Keratinocyte (primary cell): Measurements from ENCODE around the gene TTLL5. TPM values are rescaled to one million over a fixed set of nuclear protein-coding genes. Genes with fewer than 3 reads are reported as not detected.

ENCODE experiments used
- DNase-seq: peaks from one replicate; pipeline ENCODE4 v3.0.0-alpha.2; 2011; ENCODE audit warnings: low read depth, missing footprints, low spot score
- FAIRE-seq: peaks from 2 replicates; lab custom pipeline; 2011; peaks lifted over from hg19 to GRCh38; lab: Jason Lieb, UNC
- H2AFZ ChIP-seq: 2 replicates; pipeline ENCODE4 v1.6.0; 2012; ENCODE audit warnings: low read length, control low read depth, inconsistent platforms; ENCODE audit not compliant: control insufficient read depth
- H3K27ac ChIP-seq: 2 replicates; pipeline ENCODE4 v1.5.1; 2011; ENCODE audit warnings: low read length; ENCODE audit not compliant: control insufficient read depth, insufficient read depth
- H3K27me3 ChIP-seq: 3 replicates; pipeline ENCODE4 v1.6.0; 2011; ENCODE audit warnings: low read length; ENCODE audit not compliant: control insufficient read depth, insufficient read depth; ENCODE audit errors: extremely low read depth
- H3K36me3 ChIP-seq, 2 experiments: 2 replicates in 1 of 2; 3 replicates in 1 of 2; pipeline ENCODE4 v1.5.1; 2011; ENCODE audit warnings: low read length in 2 of 2, mild to moderate bottlenecking in 1 of 2; ENCODE audit not compliant: control insufficient read depth in 2 of 2, insufficient read depth in 2 of 2; ENCODE audit errors: extremely low read depth in 1 of 2
- H3K4me1 ChIP-seq: 3 replicates; pipeline ENCODE4 v1.5.1; 2011; ENCODE audit warnings: low read length; ENCODE audit not compliant: control insufficient read depth, insufficient read depth; ENCODE audit errors: extremely low read depth
- H3K4me2 ChIP-seq: 3 replicates; pipeline ENCODE4 v1.6.0; 2011; ENCODE audit warnings: low read depth, low read length; ENCODE audit not compliant: control insufficient read depth, insufficient read depth; ENCODE audit errors: extremely low read depth
- H3K4me3 ChIP-seq, 3 experiments: fragments of 200-600 bp in 1 of 3; sonication (generic) in 1 of 3; 2 replicates in 2 of 3; 3 replicates in 1 of 3; pipeline ENCODE4 v1.5.1; 2011 to 2016; ENCODE audit warnings: low read length in 3 of 3, mild to moderate bottlenecking in 3 of 3, control low read depth in 2 of 3, inconsistent platforms in 1 of 3, low read depth in 1 of 3, mixed read lengths in 1 of 3, mixed run types in 1 of 3, moderate library complexity in 1 of 3; ENCODE audit not compliant: control insufficient read depth in 2 of 3, insufficient read depth in 2 of 3; ENCODE audit errors: extremely low read depth in 1 of 3
- H3K79me2 ChIP-seq: 2 replicates; pipeline ENCODE4 v1.6.0; 2012; ENCODE audit warnings: low read length; ENCODE audit not compliant: control insufficient read depth, insufficient read depth
- H3K9ac ChIP-seq: 3 replicates; pipeline ENCODE4 v1.6.0; 2011; ENCODE audit warnings: low read length; ENCODE audit not compliant: control insufficient read depth, insufficient read depth; ENCODE audit errors: extremely low read depth
- H3K9me1 ChIP-seq: 3 replicates; pipeline ENCODE4 v1.6.0; 2011; ENCODE audit warnings: low read length; ENCODE audit not compliant: control insufficient read depth, insufficient read depth; ENCODE audit errors: extremely low read depth
- H3K9me3 ChIP-seq: 2 replicates; pipeline ENCODE4 v1.5.1; 2012; ENCODE audit warnings: low read depth, low read length; ENCODE audit not compliant: control insufficient read depth
- H4K20me1 ChIP-seq: 3 replicates; pipeline ENCODE4 v1.6.0; 2011; ENCODE audit warnings: low read length; ENCODE audit not compliant: control insufficient read depth, insufficient read depth; ENCODE audit errors: extremely low read depth
- CTCF ChIP-seq, 3 experiments: IDR thresholded peaks in 1 of 3; conservative IDR thresholded peaks in 1 of 3; optimal IDR thresholded peaks in 1 of 3; 2 replicates in 2 of 3; 3 replicates in 1 of 3; pipeline versions ENCODE3 to v1.5.1; 2011; ENCODE audit warnings: low read length in 3 of 3, mild to moderate bottlenecking in 3 of 3, moderate library complexity in 2 of 3, control low read depth in 1 of 3, inconsistent platforms in 1 of 3; ENCODE audit not compliant: insufficient read depth in 2 of 3; ENCODE audit errors: extremely low read depth in 1 of 3
- EZH2 ChIP-seq: IDR thresholded peaks from one replicate; pipeline ENCODE4 v1.6.1; 2012; ENCODE audit warnings: inconsistent platforms, mild to moderate bottlenecking, low read length, moderate library complexity
- dilution Hi-C: fragments of 300-500 bp; cut with MboI; formaldehyde crosslinking; loops from one replicate; pipeline ENCODE4 v1.7.0; 2020; ENCODE audit warnings: low sequenced_read_pairs; ENCODE audit not compliant: extremely low pct_ligation_motif_present
- polyA plus RNA-seq, 5 experiments: library from polyadenylated mRNA; depleted of rRNA in 3 of 5; stranded (reverse) in 3 of 5; stranded (forward) in 1 of 5; unstranded in 1 of 5; fragments of >200 nt; gene quantifications; 1 replicate in 1 of 5; 2 replicates in 3 of 5; 3 replicates in 1 of 5; pipeline versions ENCODE4 v1.2.1 to v1.2.3, GENCODE V29; 2011 to 2012; ENCODE audit warnings: missing spikeins in 2 of 5, low read depth in 1 of 5, low replicate concordance in 1 of 5

TTLL5 gene
- polyA plus RNA-seq, 1 donor (not counting 4 experiments of a cell fraction or from before 2014, with no cell fraction given): 20.7 TPM

- no peaks in the 10 kb centered on the region for H3K27me3 ChIP-seq
- H4K20me1 ChIP-seq: no peaks in the 10 kb centered on the region
- dilution Hi-C loops: no loop called here
- peaks cover 0 to 4% of the 10 kb centered on the region in 2 experiments for H3K36me3 ChIP-seq
- H3K9me1 ChIP-seq: no peaks in the 10 kb centered on the region
- H3K4me1 ChIP-seq: no peaks in the 10 kb centered on the region
- H2AFZ ChIP-seq: no peak overlapping the region
- TF ChIP-seq EZH2: no peak
- no peak for TF ChIP-seq CTCF (optimal IDR thresholded peaks at IDR 0.05 in 1 of 3, IDR thresholded peaks at IDR 0.05 in 1 of 3, conservative IDR thresholded peaks at IDR 0.05 in 1 of 3; ENCODE audit: extremely low read depth in 1 of 3, insufficient read depth in 2 of 3, low read length in 3 of 3)
- no peak overlapping the region for H3K4me2 ChIP-seq
- H3K4me3 ChIP-seq: no peak overlapping the region
- DNase-seq (no peak), FAIRE-seq (no peak)
- no peaks in the 10 kb centered on the region for H3K79me2 ChIP-seq
- no peaks in the 10 kb centered on the region for H3K9me3 ChIP-seq
- H3K27ac ChIP-seq: no peak overlapping the region
- no peak overlapping the region for H3K9ac ChIP-seq
These were observed 20.2 kb upstream of the TTLL5 start for GRCh38 chr14:75640876-75641275.

GRCh38 chr14:75643985-75644384 is 17.1 kb upstream of the TTLL5 start:
- no peak for FAIRE-seq

More at GRCh38 chr14:75643985-75644384, 17.1 kb upstream of the TTLL5 start:
- H4K20me1 ChIP-seq: no peaks in the 10 kb centered on the region
- H2AFZ ChIP-seq: no peak overlapping the region
- no peak overlapping the region for H3K27ac ChIP-seq
- no peak for DNase-seq
- H3K4me1 ChIP-seq: no peaks in the 10 kb centered on the region
- dilution Hi-C loops: no loop called here
- no peaks in the 10 kb centered on the region for H3K9me1 ChIP-seq
- no peaks in the 10 kb centered on the region for H3K27me3 ChIP-seq
- no peak overlapping the region for H3K4me3 ChIP-seq
- H3K79me2 ChIP-seq: no peaks in the 10 kb centered on the region
- H3K4me2 ChIP-seq: no peak overlapping the region
- TF ChIP-seq CTCF (optimal IDR thresholded peaks at IDR 0.05 in 1 of 3, IDR thresholded peaks at IDR 0.05 in 1 of 3, conservative IDR thresholded peaks at IDR 0.05 in 1 of 3; ENCODE audit: extremely low read depth in 1 of 3, insufficient read depth in 2 of 3, low read length in 3 of 3) (no peak), EZH2 (no peak)
- H3K36me3 ChIP-seq: peaks cover 2 to 5% of the 10 kb centered on the region in 2 experiments
- H3K9me3 ChIP-seq: no peaks in the 10 kb centered on the region
- H3K9ac ChIP-seq: no peak overlapping the region
